Neuronal stem cell (in vitro differentiated cells): ENCODE measurements around the gene RPS15.
A peak's percentile ranks its signal among the peaks of the same experiment; 100 is the strongest.

ENCODE experiments used
- DNase-seq: peaks from one replicate; pipeline ENCODE4 v3.0.0-alpha.2; 2013; ENCODE audit warnings: low spot score
- H2AFZ ChIP-seq: one replicate; pipeline ENCODE4 v1.6.1; 2013; ENCODE audit warnings: mild to moderate bottlenecking, low read length, inconsistent platforms
- H2AK5ac ChIP-seq: 2 replicates; pipeline ENCODE4 v1.6.1; 2013; ENCODE audit warnings: low read depth, mild to moderate bottlenecking, inconsistent platforms, low read length, moderate library complexity, mixed read lengths
- H2BK120ac ChIP-seq: 2 replicates; pipeline ENCODE4 v1.6.1; 2013; ENCODE audit warnings: low read depth, mild to moderate bottlenecking, inconsistent platforms, low read length, moderate library complexity, mixed read lengths
- H2BK12ac ChIP-seq: one replicate; pipeline ENCODE4 v1.6.1; 2013; ENCODE audit warnings: low read length, inconsistent platforms
- H2BK15ac ChIP-seq: 2 replicates; pipeline ENCODE4 v1.6.1; 2013; ENCODE audit warnings: mild to moderate bottlenecking, low read length, inconsistent platforms, mixed read lengths
- H2BK5ac ChIP-seq: one replicate; pipeline ENCODE4 v1.6.1; 2013; ENCODE audit warnings: inconsistent platforms, mild to moderate bottlenecking, low read length, moderate library complexity
- H3K14ac ChIP-seq: one replicate; pipeline ENCODE4 v1.6.1; 2013; ENCODE audit warnings: low read length, inconsistent platforms
- H3K18ac ChIP-seq: 2 replicates; pipeline ENCODE4 v1.6.1; 2013; ENCODE audit warnings: low read length, inconsistent platforms
- H3K23ac ChIP-seq: 2 replicates; pipeline ENCODE4 v1.6.1; 2013; ENCODE audit warnings: low read depth, mild to moderate bottlenecking, mixed read lengths, low read length, inconsistent platforms; ENCODE audit not compliant: poor library complexity
- H3K27ac ChIP-seq: replicated peaks from 3 replicates; pipeline ENCODE4 v1.5.1; 2013; ENCODE audit warnings: low read length, inconsistent platforms
- H3K27me3 ChIP-seq, 3 experiments: 2 replicates each; pipeline ENCODE4 v1.6.1; 2013; ENCODE audit warnings: low read length in 3 of 3, mild to moderate bottlenecking in 2 of 3, inconsistent platforms in 1 of 3, low read depth in 1 of 3, mixed read lengths in 1 of 3, moderate library complexity in 1 of 3; ENCODE audit not compliant: control insufficient read depth in 3 of 3, insufficient read depth in 3 of 3
- H3K36me3 ChIP-seq, 2 donors: replicated peaks in 1 of 2; 2 replicates each; pipeline ENCODE4 v1.6.1; 2013; ENCODE audit warnings: low read length in 2 of 2; ENCODE audit not compliant: control insufficient read depth in 2 of 2, insufficient read depth in 2 of 2
- H3K4ac ChIP-seq: 2 replicates; pipeline ENCODE4 v1.6.1; 2013; ENCODE audit warnings: inconsistent platforms, mild to moderate bottlenecking, low read length, moderate library complexity
- H3K4me1 ChIP-seq, 2 donors: 1 replicate in 1 of 2; 2 replicates in 1 of 2; pipeline ENCODE4 v1.6.1; 2013; ENCODE audit warnings: low read length in 2 of 2, low read depth in 1 of 2; ENCODE audit not compliant: control insufficient read depth in 2 of 2, insufficient read depth in 1 of 2
- H3K4me2 ChIP-seq: one replicate; pipeline ENCODE4 v1.6.1; 2013; ENCODE audit warnings: mild to moderate bottlenecking, low read length, inconsistent platforms; ENCODE audit not compliant: insufficient read depth, poor library complexity, severe bottlenecking
- H3K4me3 ChIP-seq, 2 donors: 2 replicates each; pipeline ENCODE4 v1.5.1; 2013; ENCODE audit warnings: low read length in 2 of 2, mild to moderate bottlenecking in 2 of 2, inconsistent platforms in 1 of 2, moderate library complexity in 1 of 2
- H3K79me1 ChIP-seq: one replicate; pipeline ENCODE4 v1.6.1; 2013; ENCODE audit warnings: low read depth, mild to moderate bottlenecking, inconsistent platforms, low read length, moderate library complexity
- H3K9ac ChIP-seq: one replicate; pipeline ENCODE4 v1.6.1; 2013; ENCODE audit warnings: mild to moderate bottlenecking, low read depth, low read length, inconsistent platforms; ENCODE audit not compliant: poor library complexity
- H3K9me3 ChIP-seq, 2 donors: replicated peaks in 1 of 2; 2 replicates each; pipeline versions ENCODE3 to v1.6.1; 2013; ENCODE audit warnings: low read length in 2 of 2, mild to moderate bottlenecking in 2 of 2, inconsistent platforms in 1 of 2, low read depth in 1 of 2, mixed read lengths in 1 of 2, moderate library complexity in 1 of 2; ENCODE audit not compliant: control insufficient read depth in 2 of 2, insufficient read depth in 1 of 2
- H4K8ac ChIP-seq: one replicate; pipeline ENCODE4 v1.6.1; 2013; ENCODE audit warnings: low read depth, mild to moderate bottlenecking, inconsistent platforms, low read length, moderate library complexity
- H4K91ac ChIP-seq: one replicate; pipeline ENCODE4 v1.6.1; 2013; ENCODE audit warnings: low read length, low read depth, mild to moderate bottlenecking, inconsistent platforms; ENCODE audit not compliant: poor library complexity
- WGBS, 2 donors: extraction: QIAGEN DNeasy Blood & Tissue Kit; methylation state at CpG; one replicate each; pipeline ENCODE4 v1.1.7; 2013; ENCODE audit warnings: missing lambda C conversion rate in 2 of 2, mixed read lengths in 1 of 2; ENCODE audit not compliant: insufficient read length in 2 of 2, insufficient replicate concordance in 1 of 2; ENCODE audit errors: extremely low coverage in 2 of 2; 5-methylcytosine and 5-hydroxymethylcytosine counted together

RPS15 gene

DNA sequence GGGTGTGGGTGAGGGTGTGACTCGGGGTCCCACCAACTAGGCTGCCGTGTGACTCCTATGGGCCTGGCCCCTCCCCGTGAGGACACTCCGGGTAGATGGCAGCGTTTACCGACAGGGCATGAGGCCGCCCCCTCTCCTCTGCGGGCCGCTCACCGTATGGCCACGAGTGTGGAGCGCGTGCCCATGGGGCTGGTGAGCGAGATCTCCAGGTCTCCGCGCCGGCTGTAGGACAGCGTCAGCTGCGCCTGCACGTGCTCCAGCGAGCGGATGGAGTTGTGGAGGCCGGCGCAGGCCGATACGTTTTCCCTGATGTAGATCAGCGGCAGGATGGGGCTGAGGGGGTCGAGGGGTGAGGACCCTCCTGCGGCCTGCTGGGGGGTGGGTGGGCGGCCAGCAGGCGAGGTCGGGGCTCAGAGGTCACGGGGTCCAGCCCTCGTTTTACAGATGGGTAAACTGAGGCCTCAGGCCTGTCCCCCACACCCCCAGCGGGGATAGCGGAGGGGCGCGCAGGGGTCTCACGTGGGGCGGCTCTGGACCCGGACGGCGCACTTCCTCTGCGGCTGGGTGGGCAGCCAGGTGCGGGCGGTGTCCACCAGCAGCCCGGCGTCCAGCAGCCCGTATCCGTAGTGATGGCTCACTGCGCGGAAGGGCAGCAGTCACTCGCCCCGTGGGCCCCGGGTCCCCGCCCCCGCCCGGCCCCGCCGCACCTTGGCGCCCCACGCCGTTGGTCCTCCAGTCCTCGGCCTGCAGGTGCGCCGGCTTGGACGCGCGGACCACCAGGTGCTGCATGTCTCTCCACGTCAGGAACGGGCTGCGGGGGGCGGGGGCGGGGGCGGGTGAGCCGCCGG, 45.2 kb downstream of the RPS15 start:
- Histone ChIP-seq H4K91ac (no peak overlapping the region), H3K27ac (no peak overlapping the region), H2AFZ (no peak overlapping the region), H3K18ac (peak overlapping the region; percentile 64), H2BK5ac (no peak overlapping the region), H4K8ac (no peak overlapping the region), H3K27me3 (no peaks in the 10 kb centered on the region), H3K4me1 (peaks cover 0 to 3% of the 10 kb centered on the region in 2 donors), H3K4ac (no peak overlapping the region), H3K4me2 (no peak overlapping the region), H3K4me3 (peak overlapping the region in 1 of 2 donors; percentile 54), H3K23ac (peak overlapping the region; percentile 65), H3K9me3 (no peaks in the 10 kb centered on the region), H3K36me3 (no peaks in the 10 kb centered on the region), H3K9ac (no peak overlapping the region), H2AK5ac (peak overlapping the region; percentile 81), H2BK15ac (no peak overlapping the region), H3K14ac (no peak overlapping the region), H3K79me1 (peaks cover 12% of the 10 kb centered on the region), H2BK12ac (peak overlapping the region; percentile 41), H2BK120ac (no peak overlapping the region)
- DNase-seq, result no peak
- no CpG with 5 or more reads among the region's 77 CpGs for WGBS, 2 donors

DNA sequence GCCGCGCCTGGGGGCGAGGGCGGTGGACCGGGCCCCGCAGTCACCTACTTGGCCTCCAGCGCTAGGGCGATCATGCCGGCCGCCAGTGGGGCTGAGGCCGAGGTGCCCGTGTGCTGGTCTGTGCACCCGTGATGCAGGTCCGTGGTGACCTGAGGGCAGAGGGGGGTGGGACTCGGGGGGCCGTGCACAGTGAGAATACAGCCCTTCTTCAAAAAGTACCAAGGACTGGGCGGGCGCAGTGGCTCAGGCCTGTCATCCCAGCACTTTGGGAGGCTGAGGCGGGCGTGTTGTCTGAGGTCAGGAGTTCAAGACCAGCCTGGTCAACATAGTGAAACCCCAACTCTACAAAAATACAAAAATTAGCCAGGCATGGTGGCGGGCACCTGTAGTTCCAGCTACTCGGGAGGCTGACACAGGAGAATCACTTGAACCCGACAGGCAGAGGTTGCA, 45.8 kb downstream of the RPS15 start:
- no peak overlapping the region for H2BK12ac ChIP-seq
- no peak overlapping the region for H2BK5ac ChIP-seq
- no peaks in the 10 kb centered on the region for H3K4me1 ChIP-seq
- DNase-seq, result no peak
- no peak overlapping the region for H3K4ac ChIP-seq
- H3K18ac ChIP-seq, result no peak overlapping the region
- H4K8ac ChIP-seq, result no peak overlapping the region
- WGBS, 2 donors, result no CpG with 5 or more reads among the region's 23 CpGs
- no peak overlapping the region for H3K23ac ChIP-seq
- H4K91ac ChIP-seq, result no peak overlapping the region
- H3K79me1 ChIP-seq, result peaks cover 10% of the 10 kb centered on the region
- no peaks in the 10 kb centered on the region for H3K36me3 ChIP-seq
- H3K9me3 ChIP-seq, result no peaks in the 10 kb centered on the region
- H3K4me3 ChIP-seq, result no peak overlapping the region
- H3K14ac ChIP-seq, result no peak overlapping the region
- H3K4me2 ChIP-seq, result no peak overlapping the region
- no peak overlapping the region for H3K27ac ChIP-seq
- no peak overlapping the region for H2AK5ac ChIP-seq
- H2BK15ac ChIP-seq, result no peak overlapping the region
- no peak overlapping the region for H2AFZ ChIP-seq
- no peaks in the 10 kb centered on the region for H3K27me3 ChIP-seq
- no peak overlapping the region for H3K9ac ChIP-seq
- H2BK120ac ChIP-seq, result no peak overlapping the region

DNA sequence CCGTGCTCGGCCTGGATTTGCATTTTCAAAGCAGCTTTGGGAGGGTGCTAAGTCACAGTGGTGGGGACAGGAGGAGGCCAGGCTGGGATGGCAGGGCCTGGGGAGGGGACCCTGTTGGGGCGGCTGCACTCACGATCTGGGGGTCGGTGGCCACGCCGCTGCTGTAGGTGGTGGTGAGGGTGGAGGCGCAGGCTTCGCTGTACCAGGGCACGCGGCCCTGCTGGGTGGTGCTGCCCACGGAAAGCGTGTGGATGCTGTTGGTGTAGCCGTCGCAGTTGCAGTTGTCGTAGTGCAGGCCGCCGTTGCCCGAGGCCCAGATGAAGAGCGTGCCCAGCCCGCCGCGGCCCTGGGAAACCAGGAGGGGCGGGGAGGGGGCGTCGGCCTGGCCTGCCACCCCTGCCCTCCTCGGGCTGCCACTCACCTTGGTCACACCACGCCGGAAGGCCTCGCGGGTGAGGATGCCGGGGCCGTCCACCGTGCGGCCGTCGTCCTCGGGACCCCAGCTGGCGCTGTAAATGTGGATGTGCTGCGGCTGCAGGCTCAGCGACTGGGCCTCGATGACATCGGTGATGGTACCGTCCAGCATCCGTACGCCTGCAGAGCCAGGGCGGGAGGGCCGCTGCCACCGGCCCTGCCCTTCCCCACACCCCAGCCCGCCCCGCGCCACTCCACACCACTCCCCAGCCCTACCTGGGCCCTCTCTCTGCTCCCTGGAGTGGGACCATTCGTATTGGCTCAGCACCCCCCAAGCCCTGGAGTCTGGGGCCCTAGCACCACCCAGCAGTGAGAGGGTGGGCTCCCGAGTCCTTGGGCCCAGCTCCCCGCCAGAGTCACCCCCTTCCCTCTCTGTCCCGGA, 48.8 kb downstream of the RPS15 start:
- peak overlapping the region; percentile 90 for H2AK5ac ChIP-seq
- peaks cover 7% of the 10 kb centered on the region for H3K79me1 ChIP-seq
- H4K91ac ChIP-seq, result no peak overlapping the region
- no peak overlapping the region for H3K23ac ChIP-seq
- no peak overlapping the region for H2BK120ac ChIP-seq
- H4K8ac ChIP-seq, result peak overlapping the region; percentile 48
- no peak overlapping the region for H3K14ac ChIP-seq
- no peak overlapping the region for H2BK5ac ChIP-seq
- no peak for DNase-seq
- H3K27me3 ChIP-seq, result peaks cover 3 to 9% (median 8%) of the 10 kb centered on the region in 3 experiments
- no peak overlapping the region for H3K27ac ChIP-seq
- H3K9ac ChIP-seq, result peak overlapping the region; percentile 78
- no peaks in the 10 kb centered on the region for H3K9me3 ChIP-seq
- H2BK12ac ChIP-seq, result peak overlapping the region; percentile 10
- H3K36me3 ChIP-seq, result no peaks in the 10 kb centered on the region
- no peak overlapping the region for H3K4me2 ChIP-seq
- H3K4me3 ChIP-seq, result no peak overlapping the region
- H2BK15ac ChIP-seq, result peak overlapping the region; percentile 75
- no peak overlapping the region for H2AFZ ChIP-seq
- peaks cover 11 to 13% of the 10 kb centered on the region in 2 donors for H3K4me1 ChIP-seq
- WGBS, 2 donors, result no CpG with 5 or more reads among the region's 56 CpGs
- peak overlapping the region; percentile 37 for H3K4ac ChIP-seq
- no peak overlapping the region for H3K18ac ChIP-seq
